Measurements from ENCODE around the gene PPP1R2C. TPM values are rescaled to one million over a fixed set of nuclear protein-coding genes. Genes with fewer than 3 reads are reported as not detected.

Gene PPP1R2C
- total and polyA plus RNA-seq, 8 donors, result not detected

GRCh38 chrX:42739741-42740140 lies 38.2 kb downstream of the PPP1R2C start:
- DNase-seq, result peak in 1 of 2 donors; percentile 12
- intact Hi-C loops (cut with DNase I; ENCODE audit: low total_unique reads), result no loop called here
- WGBS, 5 donors, result 70 to 91% (median 77%) methylated on average over 1 of the region's 1 CpG

DNA sequence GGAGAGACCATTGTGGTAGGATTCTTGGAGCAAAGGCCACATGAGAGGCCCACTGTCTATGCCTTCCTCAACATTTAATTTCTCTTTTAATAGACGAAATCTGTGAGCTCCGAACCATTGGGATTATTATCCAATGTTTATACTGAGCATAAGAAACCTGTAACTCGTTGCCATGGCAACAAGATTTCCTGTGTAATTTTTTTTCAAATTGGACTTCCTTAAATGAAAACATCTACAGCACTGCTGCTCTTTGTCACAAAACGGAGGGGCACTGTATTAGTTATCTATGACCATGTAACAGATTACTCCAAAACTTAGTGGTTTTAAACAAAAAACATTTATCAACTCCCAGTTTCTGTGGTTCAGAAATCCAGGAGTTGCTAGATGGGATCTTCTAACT lies 38.7 kb downstream of the PPP1R2C start:
- 47 to 61% (median 51%) methylated on average over 4 of the region's 4 CpGs for WGBS, 5 donors
- DNase-seq, result no peak
- peak overlapping the region in 1 of 5 donors; percentile 35 for H3K27ac ChIP-seq
- intact Hi-C loops (cut with DNase I; ENCODE audit: low total_unique reads), result no loop called here
- no peaks in the 10 kb centered on the region for H3K9me3 ChIP-seq
- H3K4me1 ChIP-seq, result peaks cover 0 to 6% (median 0%) of the 10 kb centered on the region in 4 donors
- no peak for TF ChIP-seq POLR2A (IDR thresholded peaks at IDR 0.05)
- TF ChIP-seq CTCF (IDR thresholded peaks at IDR 0.05), result no peak
- TF ChIP-seq EP300 (IDR thresholded peaks at IDR 0.05), result no peak
- TF ChIP-seq POLR2AphosphoS5 (IDR thresholded peaks at IDR 0.05), result no peak
- H3K36me3 ChIP-seq, result no peaks in the 10 kb centered on the region
- H3K27me3 ChIP-seq, result no peaks in the 10 kb centered on the region
- H3K4me3 ChIP-seq, result no peak overlapping the region

More at GRCh38 chrX:42739741-42740140, 38.2 kb downstream of the PPP1R2C start:
- Histone ChIP-seq H3K36me3 (no peaks in the 10 kb centered on the region), H3K27ac (peak overlapping the region in 1 of 5 donors; percentile 35), H3K4me3 (no peak overlapping the region), H3K27me3 (no peaks in the 10 kb centered on the region), H3K4me1 (peaks cover 0 to 6% (median 0%) of the 10 kb centered on the region in 4 donors), H3K9me3 (no peaks in the 10 kb centered on the region)
- no peak for TF ChIP-seq POLR2AphosphoS5 (IDR thresholded peaks at IDR 0.05)
- TF ChIP-seq POLR2A (IDR thresholded peaks at IDR 0.05), result no peak
- TF ChIP-seq CTCF (IDR thresholded peaks at IDR 0.05), result no peak
- TF ChIP-seq EP300 (IDR thresholded peaks at IDR 0.05), result no peak

- Histone ChIP-seq H3K36me3 (no peaks in the 10 kb centered on the region), H3K27ac (no peak overlapping the region), H3K9me3 (no peaks in the 10 kb centered on the region), H3K27me3 (no peaks in the 10 kb centered on the region), H3K4me1 (peaks cover 0 to 6% (median 0%) of the 10 kb centered on the region in 4 donors), H3K4me3 (no peak overlapping the region)
- TF ChIP-seq POLR2A (IDR thresholded peaks at IDR 0.05) (no peak), EP300 (IDR thresholded peaks at IDR 0.05) (no peak), CTCF (IDR thresholded peaks at IDR 0.05) (no peak), POLR2AphosphoS5 (IDR thresholded peaks at IDR 0.05) (no peak)
- intact Hi-C loops (cut with DNase I; ENCODE audit: low total_unique reads), result no loop called here
- 45 to 66% (median 63%) methylated on average over 2 of the region's 2 CpGs for whole genome bisulfite sequencing, 5 donors
- DNase-seq, result no peak
These were observed 39.4 kb downstream of the PPP1R2C start for GRCh38 chrX:42738552-42738951.

- intact Hi-C loops (cut with DNase I; ENCODE audit: low total_unique reads), result no loop called here
- Histone ChIP-seq H3K27ac (no peak overlapping the region), H3K36me3 (no peaks in the 10 kb centered on the region), H3K9me3 (no peaks in the 10 kb centered on the region), H3K4me1 (peaks cover 0 to 6% (median 0%) of the 10 kb centered on the region in 4 donors), H3K4me3 (no peak overlapping the region), H3K27me3 (no peaks in the 10 kb centered on the region)
- WGBS, 5 donors, result 65 to 80% (median 75%) methylated on average over 2 of the region's 2 CpGs
- TF ChIP-seq POLR2A (IDR thresholded peaks at IDR 0.05) (no peak), CTCF (IDR thresholded peaks at IDR 0.05) (no peak), POLR2AphosphoS5 (IDR thresholded peaks at IDR 0.05) (no peak), EP300 (IDR thresholded peaks at IDR 0.05) (no peak)
- DNase-seq, result no peak
These were observed 42.7 kb downstream of the PPP1R2C start for GRCh38 chrX:42735250-42735649.

Data from stomach (tissue), 9 donors.